ENCODE results near the gene ZNF57. TPM values are rescaled to one million over a fixed set of nuclear protein-coding genes. Genes with fewer than 3 reads are reported as not detected.

The ZNF57 gene
- total and polyA plus RNA-seq, 2 donors (not counting 1 experiment from before 2014, with no cell fraction given): 2.8 to 5.3 TPM

- TF ChIP-seq EZH2 (IDR thresholded peaks at IDR 0.05; ENCODE audit: low read length, missing control alignments): no peak
- TF ChIP-seq CTCF (conservative IDR thresholded peaks at IDR 0.05 in 1 of 2, IDR thresholded peaks at IDR 0.05 in 1 of 2; ENCODE audit: low read depth in 1 of 2, low read length in 2 of 2): no peak
- H2AFZ ChIP-seq (ENCODE audit: low read length): no peak overlapping the region
- no peak for DNase-seq (ENCODE audit: low read depth in 2 of 2)
- no peak overlapping the region for H3K27ac ChIP-seq (ENCODE audit: insufficient read depth, low read length)
- H4K20me1 ChIP-seq (ENCODE audit: control insufficient read depth, extremely low read depth, insufficient read depth, low read length): no peaks in the 10 kb centered on the region
- peaks cover 8% of the 10 kb centered on the region for H3K9me3 ChIP-seq (ENCODE audit: control insufficient read depth, insufficient read depth, low read depth, low read length)
- no peaks in the 10 kb centered on the region for H3K27me3 ChIP-seq (ENCODE audit: control insufficient read depth, insufficient read depth, low read length)
- no peaks in the 10 kb centered on the region for H3K79me2 ChIP-seq (ENCODE audit: control insufficient read depth, insufficient read depth, low read length)
- H3K4me2 ChIP-seq (ENCODE audit: extremely low read depth, insufficient read depth, low read length): no peak overlapping the region
- H3K4me3 ChIP-seq (replicated peaks in 1 of 4; ENCODE audit: control extremely low read depth in 1 of 4, insufficient read depth in 1 of 4, low read depth in 3 of 4, low read length in 4 of 4): no peak overlapping the region
- H3K36me3 ChIP-seq (ENCODE audit: control insufficient read depth, insufficient read depth, low read length): peaks cover 7% of the 10 kb centered on the region
- H3K4me1 ChIP-seq (ENCODE audit: control insufficient read depth, extremely low read depth, insufficient read depth, low read length): no peaks in the 10 kb centered on the region
- H3K9ac ChIP-seq (ENCODE audit: insufficient read depth, low read length): no peak overlapping the region
Measured at GRCh38 chr19:2917275-2918184, 16.8 kb downstream of the ZNF57 start.

- no peak for TF ChIP-seq EZH2 (IDR thresholded peaks at IDR 0.05; ENCODE audit: low read length, missing control alignments)
- no peak for TF ChIP-seq CTCF (conservative IDR thresholded peaks at IDR 0.05 in 1 of 2, IDR thresholded peaks at IDR 0.05 in 1 of 2; ENCODE audit: low read depth in 1 of 2, low read length in 2 of 2)
- Histone ChIP-seq H3K27ac (ENCODE audit: insufficient read depth, low read length) (no peak overlapping the region), H4K20me1 (ENCODE audit: control insufficient read depth, extremely low read depth, insufficient read depth, low read length) (no peaks in the 10 kb centered on the region), H3K9me3 (ENCODE audit: control insufficient read depth, insufficient read depth, low read depth, low read length) (peaks cover 2% of the 10 kb centered on the region), H3K4me3 (replicated peaks in 1 of 4; ENCODE audit: control extremely low read depth in 1 of 4, insufficient read depth in 1 of 4, low read depth in 3 of 4, low read length in 4 of 4) (no peak overlapping the region), H3K4me1 (ENCODE audit: control insufficient read depth, extremely low read depth, insufficient read depth, low read length) (no peaks in the 10 kb centered on the region), H3K4me2 (ENCODE audit: extremely low read depth, insufficient read depth, low read length) (no peak overlapping the region), H2AFZ (ENCODE audit: low read length) (no peak overlapping the region), H3K79me2 (ENCODE audit: control insufficient read depth, insufficient read depth, low read length) (no peaks in the 10 kb centered on the region), H3K9ac (ENCODE audit: insufficient read depth, low read length) (no peak overlapping the region), H3K27me3 (ENCODE audit: control insufficient read depth, insufficient read depth, low read length) (no peaks in the 10 kb centered on the region), H3K36me3 (ENCODE audit: control insufficient read depth, insufficient read depth, low read length) (no peaks in the 10 kb centered on the region)
- DNase-seq (ENCODE audit: low read depth in 2 of 2): peak in 1 of 2 donors; percentile 11
Measured at GRCh38 chr19:2922987-2923386, 22.3 kb downstream of the ZNF57 start.

GRCh38 chr19:2923510-2923909 lies 22.8 kb downstream of the ZNF57 start:
- no peak for TF ChIP-seq CTCF (conservative IDR thresholded peaks at IDR 0.05 in 1 of 2, IDR thresholded peaks at IDR 0.05 in 1 of 2; ENCODE audit: low read depth in 1 of 2, low read length in 2 of 2)
- TF ChIP-seq EZH2 (IDR thresholded peaks at IDR 0.05; ENCODE audit: low read length, missing control alignments): no peak
- Histone ChIP-seq H2AFZ (ENCODE audit: low read length) (no peak overlapping the region), H3K79me2 (ENCODE audit: control insufficient read depth, insufficient read depth, low read length) (no peaks in the 10 kb centered on the region), H3K27me3 (ENCODE audit: control insufficient read depth, insufficient read depth, low read length) (no peaks in the 10 kb centered on the region), H3K27ac (ENCODE audit: insufficient read depth, low read length) (no peak overlapping the region), H4K20me1 (ENCODE audit: control insufficient read depth, extremely low read depth, insufficient read depth, low read length) (no peaks in the 10 kb centered on the region), H3K36me3 (ENCODE audit: control insufficient read depth, insufficient read depth, low read length) (no peaks in the 10 kb centered on the region), H3K4me1 (ENCODE audit: control insufficient read depth, extremely low read depth, insufficient read depth, low read length) (no peaks in the 10 kb centered on the region), H3K4me3 (replicated peaks in 1 of 4; ENCODE audit: control extremely low read depth in 1 of 4, insufficient read depth in 1 of 4, low read depth in 3 of 4, low read length in 4 of 4) (no peak overlapping the region), H3K9ac (ENCODE audit: insufficient read depth, low read length) (no peak overlapping the region), H3K9me3 (ENCODE audit: control insufficient read depth, insufficient read depth, low read depth, low read length) (peaks cover 2% of the 10 kb centered on the region), H3K4me2 (ENCODE audit: extremely low read depth, insufficient read depth, low read length) (no peak overlapping the region)
- DNase-seq (ENCODE audit: low read depth in 2 of 2): peak; percentile 30 to 51

Measured in fibroblast of lung (primary cell).